Measurements from ENCODE around the gene PRRC2B.
A peak's percentile ranks its signal among the peaks of the same experiment; 100 is the strongest.
"Not testable (repeated sequence)": the region's sequence is repeated elsewhere in the genome, so short reads cannot be mapped to it uniquely, and the experiment has no call there.

The PRRC2B gene

GRCh38 chr9:131358556-131358955, 35.3 kb upstream of the PRRC2B start:
- DNase-seq (ENCODE audit: extremely low read depth, low read depth): no peak
- no peak for TF ChIP-seq CTCF (IDR thresholded peaks at IDR 0.05; ENCODE audit: low read depth, low read length)

GRCh38 chr9:131361202-131361833, 32.6 kb upstream of the PRRC2B start:
- no peak for TF ChIP-seq CTCF (IDR thresholded peaks at IDR 0.05; ENCODE audit: low read depth, low read length)
- no peak for DNase-seq (ENCODE audit: extremely low read depth, low read depth)

- DNase-seq (ENCODE audit: extremely low read depth, low read depth): no peak
- TF ChIP-seq CTCF (IDR thresholded peaks at IDR 0.05; ENCODE audit: low read depth, low read length): no peak
Measured at GRCh38 chr9:131365546-131365945, 28.3 kb upstream of the PRRC2B start.

GRCh38 chr9:131366761-131367401, 27.0 kb upstream of the PRRC2B start:
- DNase-seq (ENCODE audit: extremely low read depth, low read depth): peak; percentile 57
- TF ChIP-seq CTCF (IDR thresholded peaks at IDR 0.05; ENCODE audit: low read depth, low read length): peak; percentile 54

- DNase-seq (ENCODE audit: extremely low read depth, low read depth): no peak
- no peak for TF ChIP-seq CTCF (IDR thresholded peaks at IDR 0.05; ENCODE audit: low read depth, low read length)
Measured at GRCh38 chr9:131367450-131367849, 26.4 kb upstream of the PRRC2B start.

GRCh38 chr9:131370638-131371037, 23.2 kb upstream of the PRRC2B start:
- no peak for TF ChIP-seq CTCF (IDR thresholded peaks at IDR 0.05; ENCODE audit: low read depth, low read length)
- DNase-seq (ENCODE audit: extremely low read depth, low read depth): no peak

- DNase-seq (ENCODE audit: extremely low read depth, low read depth): not testable (repeated sequence)
Measured at GRCh38 chr9:131372599-131372973, 21.3 kb upstream of the PRRC2B start.

GRCh38 chr9:131374638-131375037, 19.2 kb upstream of the PRRC2B start:
- DNase-seq (ENCODE audit: extremely low read depth, low read depth): not testable (repeated sequence)
